HG03439 (cell line): Measurements from ENCODE around the gene CCL27.

ENCODE experiments used
- ATAC-seq: cut with Tn5 transposase; IDR thresholded peaks from one replicate; pipeline ENCODE4 v1.9.1; 2021; ENCODE audit warnings: mild to moderate bottlenecking, moderate library complexity; ENCODE audit not compliant: unreplicated experiment

The CCL27 gene

GRCh38 chr9:34684816-34685215 is 22.4 kb upstream of the CCL27 start:
- ATAC-seq = no peak

- no peak for ATAC-seq
These were observed 21.7 kb upstream of the CCL27 start for GRCh38 chr9:34684145-34684544.

GRCh38 chr9:34675869-34676268 is 13.4 kb upstream of the CCL27 start:
- no peak for ATAC-seq

- ATAC-seq = no peak
These were observed 12.7 kb upstream of the CCL27 start for GRCh38 chr9:34675048-34675714.

GRCh38 chr9:34674440-34674839 is 12.0 kb upstream of the CCL27 start:
- no peak for ATAC-seq

- no peak for ATAC-seq
These were observed 8.8 kb upstream of the CCL27 start for GRCh38 chr9:34671307-34671706.

GRCh38 chr9:34669809-34670562 is 7.5 kb upstream of the CCL27 start:
- ATAC-seq = no peak

- peak; percentile 73 for ATAC-seq
These were observed 3.2 kb upstream of the CCL27 start for GRCh38 chr9:34665381-34666250.

- ATAC-seq = peak; percentile 19
These were observed 2.6 kb upstream of the CCL27 start for GRCh38 chr9:34665067-34665380.

GRCh38 chr9:34664281-34665066 is 2.0 kb upstream of the CCL27 start:
- ATAC-seq = no peak

GRCh38 chr9:34663303-34663605 is 797 bp upstream of the CCL27 start:
- no peak for ATAC-seq

GRCh38 chr9:34659592-34660253 is 2.7 kb downstream of the CCL27 start:
- ATAC-seq = no peak

- no peak for ATAC-seq
These were observed 4.0 kb downstream of the CCL27 start for GRCh38 chr9:34658461-34658860.

- ATAC-seq = no peak
These were observed 5.5 kb downstream of the CCL27 start for GRCh38 chr9:34656992-34657391.

GRCh38 chr9:34655394-34655793 is 7.1 kb downstream of the CCL27 start:
- ATAC-seq = no peak

- ATAC-seq = no peak
These were observed 8.0 kb downstream of the CCL27 start for GRCh38 chr9:34654323-34655051.

GRCh38 chr9:34653151-34654072 is 9.0 kb downstream of the CCL27 start:
- ATAC-seq = no peak

- ATAC-seq = no peak
These were observed 9.9 kb downstream of the CCL27 start for GRCh38 chr9:34652602-34653000.
